A673 (cell line): Measurements from ENCODE around the gene AGAP1. TPM values are rescaled to one million over a fixed set of nuclear protein-coding genes. Genes with fewer than 3 reads are reported as not detected.
"Not testable (repeated sequence)": the region's sequence is repeated elsewhere in the genome, so short reads cannot be mapped to it uniquely, and the experiment has no call there.

Source experiments
- BruUV-seq: library from RNA; stranded (reverse); fragments of 400-500 nt; replicated peaks from 2 replicates; lab custom pipeline; 2021; lab: Mats Ljungman, UMichigan
- CTCF ChIA-PET: fragments of 300-600 bp; sonication (Branson Sonifier 250); formaldehyde crosslinking; loops from one replicate; lab custom pipeline; 2022; ENCODE audit warnings: antibody characterized with exemption; lab: Charles Lee
- POLR2A ChIA-PET: fragments of 300-600 bp; sonication (Branson Sonifier 250); formaldehyde crosslinking; loops from one replicate; lab custom pipeline; 2022; ENCODE audit warnings: antibody characterized with exemption; ENCODE audit not compliant: low non-redundant PET; lab: Charles Lee
- DNase-seq: peaks from one replicate; pipeline ENCODE4 v3.0.0-alpha.2; 2015; ENCODE audit warnings: low spot score
- H3K27ac ChIP-seq: fragments of 200-600 bp; sonication (generic); 2 replicates; pipeline ENCODE4 v1.5.1; 2016; ENCODE audit warnings: mixed run types, low read depth, mild to moderate bottlenecking, mixed read lengths, antibody characterized with exemption, low read length; ENCODE audit not compliant: poor library complexity, severe bottlenecking
- H3K27me3 ChIP-seq: fragments of 200-600 bp; sonication (generic); replicated peaks from 2 replicates; pipeline ENCODE4 v1.6.1; 2017; ENCODE audit warnings: mixed run types, low read depth, mild to moderate bottlenecking, mixed read lengths, antibody characterized with exemption, low read length; ENCODE audit not compliant: insufficient read depth, poor library complexity
- H3K36me3 ChIP-seq: fragments of 200-600 bp; sonication (generic); 2 replicates; pipeline ENCODE4 v1.6.1; 2016; ENCODE audit warnings: mixed run types, mild to moderate bottlenecking, mixed read lengths, antibody characterized with exemption, low read length; ENCODE audit not compliant: insufficient read depth, poor library complexity, severe bottlenecking
- H3K4me1 ChIP-seq: fragments of 200-600 bp; sonication (generic); 2 replicates; pipeline ENCODE4 v1.6.1; 2017; ENCODE audit warnings: mixed run types, mild to moderate bottlenecking, mixed read lengths, antibody characterized with exemption, low read length; ENCODE audit not compliant: insufficient read depth, poor library complexity, severe bottlenecking
- H3K4me3 ChIP-seq: fragments of 200-600 bp; sonication (generic); 2 replicates; pipeline ENCODE4 v1.5.1; 2016; ENCODE audit warnings: low read depth, mixed run types, mild to moderate bottlenecking, mixed read lengths, low read length; ENCODE audit not compliant: poor library complexity, severe bottlenecking
- H3K9me3 ChIP-seq: fragments of 200-600 bp; sonication (generic); 2 replicates; pipeline ENCODE4 v1.6.1; 2016; ENCODE audit warnings: mixed run types, low read depth, mild to moderate bottlenecking, mixed read lengths, antibody characterized with exemption, low read length; ENCODE audit not compliant: poor library complexity, severe bottlenecking
- EZH2 ChIP-seq: fragments of 200-600 bp; sonication (generic); IDR thresholded peaks from 2 replicates; pipeline ENCODE4 v1.6.1; 2017; ENCODE audit warnings: borderline replicate concordance, low read depth, mild to moderate bottlenecking, mixed read lengths, antibody characterized with exemption, low read length; ENCODE audit not compliant: poor library complexity, severe bottlenecking
- intact Hi-C: fragments of 100-400 bp; cut with micrococcal nuclease; formaldehyde crosslinking; loops from one replicate; pipeline ENCODE4 v1.10.0; 2022; ENCODE audit not compliant: unreplicated experiment
- total RNA-seq: library from RNA; stranded (reverse); gene quantifications from 2 replicates; pipeline ENCODE4 v1.2.3, GENCODE V29; 2021
- TF ChIP-seq, protein P1 (sequence below): fragments of 300-800, 200-600 bp; sonication (generic); conservative IDR thresholded peaks from 2 replicates; pipeline ENCODE4 v1.5.1; 2017; ENCODE audit warnings: low read depth, mild to moderate bottlenecking, antibody characterized with exemption, low read length, moderate library complexity, mixed read lengths

AGAP1 gene
- total RNA-seq, 1 experiment from 2014 or later: 25.3 TPM

DNA sequence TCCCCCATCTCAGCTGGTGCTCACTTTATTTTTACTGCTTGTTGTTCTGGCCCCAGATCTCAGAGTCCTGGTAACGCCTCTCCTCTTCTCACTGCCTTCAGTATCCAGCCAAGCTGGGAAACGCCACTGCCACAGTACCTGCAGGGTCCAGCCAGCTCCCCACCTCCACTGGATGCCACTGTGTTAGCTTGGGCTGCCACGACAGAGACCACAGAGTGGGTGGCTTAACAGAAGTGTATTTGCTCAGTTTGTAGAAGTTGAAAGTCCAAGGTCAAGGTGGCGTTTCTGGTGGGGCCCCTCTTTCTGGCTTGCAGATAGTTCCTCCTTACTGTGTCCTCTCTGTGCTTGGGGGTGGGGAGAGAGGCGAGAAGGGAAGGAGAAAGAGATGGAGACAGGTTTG lies 107.1 kb downstream of the AGAP1 start:
- no peaks in the 10 kb centered on the region for H3K27me3 ChIP-seq
- TF ChIP-seq, protein P1, sequence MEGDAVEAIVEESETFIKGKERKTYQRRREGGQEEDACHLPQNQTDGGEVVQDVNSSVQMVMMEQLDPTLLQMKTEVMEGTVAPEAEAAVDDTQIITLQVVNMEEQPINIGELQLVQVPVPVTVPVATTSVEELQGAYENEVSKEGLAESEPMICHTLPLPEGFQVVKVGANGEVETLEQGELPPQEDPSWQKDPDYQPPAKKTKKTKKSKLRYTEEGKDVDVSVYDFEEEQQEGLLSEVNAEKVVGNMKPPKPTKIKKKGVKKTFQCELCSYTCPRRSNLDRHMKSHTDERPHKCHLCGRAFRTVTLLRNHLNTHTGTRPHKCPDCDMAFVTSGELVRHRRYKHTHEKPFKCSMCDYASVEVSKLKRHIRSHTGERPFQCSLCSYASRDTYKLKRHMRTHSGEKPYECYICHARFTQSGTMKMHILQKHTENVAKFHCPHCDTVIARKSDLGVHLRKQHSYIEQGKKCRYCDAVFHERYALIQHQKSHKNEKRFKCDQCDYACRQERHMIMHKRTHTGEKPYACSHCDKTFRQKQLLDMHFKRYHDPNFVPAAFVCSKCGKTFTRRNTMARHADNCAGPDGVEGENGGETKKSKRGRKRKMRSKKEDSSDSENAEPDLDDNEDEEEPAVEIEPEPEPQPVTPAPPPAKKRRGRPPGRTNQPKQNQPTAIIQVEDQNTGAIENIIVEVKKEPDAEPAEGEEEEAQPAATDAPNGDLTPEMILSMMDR: no peak
- no peak for TF ChIP-seq EZH2

DNA sequence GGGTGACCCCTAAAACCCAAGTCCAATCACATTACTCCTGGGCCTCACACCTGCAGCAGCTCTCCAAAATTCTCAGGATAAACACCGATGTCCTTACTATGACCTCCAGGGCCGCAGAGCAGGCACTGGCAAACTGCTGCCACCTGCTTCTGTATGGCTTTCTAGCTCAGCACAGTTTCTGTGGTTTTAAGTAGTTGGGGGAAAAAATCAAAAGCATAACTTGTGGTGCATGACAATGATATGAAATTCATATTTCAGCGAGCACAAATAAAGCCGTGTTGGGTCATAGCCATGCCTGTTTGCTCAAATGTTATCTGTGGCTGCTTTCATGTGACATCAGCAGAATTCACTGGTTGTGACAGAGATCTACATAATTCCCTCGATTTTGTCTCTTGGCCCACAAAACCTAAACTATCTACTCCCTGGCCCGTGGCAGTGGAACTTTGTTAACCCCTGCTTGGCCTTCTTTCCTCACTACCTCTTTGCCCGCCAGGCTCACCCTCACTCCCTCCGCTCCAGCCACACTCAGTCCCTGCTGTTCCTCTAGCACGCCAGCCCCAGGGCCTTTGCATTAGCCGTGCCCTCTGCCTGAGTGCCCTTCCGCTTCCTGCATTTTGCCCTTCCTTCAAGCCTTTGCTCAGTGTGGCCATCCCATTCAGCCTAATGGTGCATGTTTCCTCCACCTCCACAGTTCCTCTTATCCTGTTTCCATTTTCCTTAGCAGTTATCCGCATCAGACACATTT lies 108.3 kb downstream of the AGAP1 start:
- no peak overlapping the region for H3K27ac ChIP-seq
- H3K27me3 ChIP-seq: no peaks in the 10 kb centered on the region
- DNase-seq: no peak
- no peaks in the 10 kb centered on the region for H3K36me3 ChIP-seq
- CTCF ChIA-PET: no interaction called here
- H3K4me1 ChIP-seq: no peaks in the 10 kb centered on the region
- no peaks in the 10 kb centered on the region for H3K9me3 ChIP-seq
- no peak for TF ChIP-seq EZH2
- TF ChIP-seq, protein P1: no peak
- intact Hi-C loops: no loop called here
- no peak overlapping the region for H3K4me3 ChIP-seq
- no TSS peak for BruUV-seq
- POLR2A ChIA-PET: no interaction called here

More for the DNA sequence above, 107.1 kb downstream of the AGAP1 start:
- POLR2A ChIA-PET: no interaction called here
- BruUV-seq: no TSS peak
- Histone ChIP-seq H3K4me3 (no peak overlapping the region), H3K4me1 (no peaks in the 10 kb centered on the region), H3K36me3 (no peaks in the 10 kb centered on the region), H3K27ac (no peak overlapping the region), H3K9me3 (no peaks in the 10 kb centered on the region)
- DNase-seq: no peak
- CTCF ChIA-PET: no interaction called here
- intact Hi-C loops: no loop called here

DNA sequence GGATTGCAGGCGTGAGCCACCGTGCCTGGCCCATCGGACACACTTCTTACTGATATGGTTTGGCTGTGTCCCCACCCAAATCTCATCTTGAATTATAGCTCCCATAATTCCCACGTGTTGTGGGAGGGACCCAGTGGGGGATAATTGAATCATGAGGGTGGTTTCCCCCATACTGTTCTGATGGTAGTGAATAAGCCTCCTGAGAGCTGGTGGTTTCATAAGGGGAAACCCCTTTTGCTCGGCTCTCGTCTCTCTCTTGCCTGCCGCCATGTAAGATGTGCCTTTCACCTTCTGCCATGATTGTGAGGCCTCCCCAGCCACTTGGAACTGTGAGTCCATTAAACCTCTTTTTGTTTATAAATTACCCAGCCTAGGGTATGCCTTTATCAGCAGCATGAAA lies 109.1 kb downstream of the AGAP1 start:
- H3K4me3 ChIP-seq, DNase-seq, POLR2A ChIA-PET, H3K27ac ChIP-seq, CTCF ChIA-PET, H3K4me1 ChIP-seq, H3K9me3 ChIP-seq, BruUV-seq, H3K36me3 ChIP-seq, intact Hi-C loops, H3K27me3 ChIP-seq: not testable (repeated sequence)

DNA sequence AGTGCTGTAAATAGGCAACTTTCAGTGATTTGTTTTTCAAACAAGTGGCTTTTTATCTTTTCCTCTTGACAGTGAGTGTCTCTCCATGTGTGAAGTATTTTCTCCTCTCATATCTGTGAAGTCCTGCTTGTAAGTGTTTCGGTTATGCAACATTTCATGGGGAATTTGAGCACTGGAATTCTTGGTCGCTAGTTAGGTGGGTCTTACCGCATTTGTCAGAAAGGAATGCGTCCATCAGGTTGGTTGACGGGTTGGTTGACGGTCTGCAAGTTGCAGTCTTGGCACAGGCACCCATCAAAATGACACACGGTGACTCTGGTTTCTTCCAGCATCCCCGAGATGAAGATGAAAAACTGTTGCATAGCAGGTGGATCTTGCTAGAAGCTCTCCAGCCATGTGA lies 109.8 kb downstream of the AGAP1 start:
- TF ChIP-seq EZH2: no peak
- TF ChIP-seq, protein P1: no peak
- intact Hi-C loops: no loop called here
- no peak overlapping the region for H3K4me3 ChIP-seq
- CTCF ChIA-PET: no interaction called here
- POLR2A ChIA-PET: no interaction called here
- H3K27me3 ChIP-seq: no peaks in the 10 kb centered on the region
- H3K36me3 ChIP-seq: no peaks in the 10 kb centered on the region
- BruUV-seq: no TSS peak
- H3K4me1 ChIP-seq: no peaks in the 10 kb centered on the region
- DNase-seq: no peak
- no peaks in the 10 kb centered on the region for H3K9me3 ChIP-seq
- no peak overlapping the region for H3K27ac ChIP-seq
